LNCAP (cell line): ENCODE results near the gene FUT6.

ENCODE experiments used
- TF ChIP-seq, protein P1 (sequence below): fragments of 450-650 bp; IDR thresholded peaks from 2 replicates; pipeline ENCODE4 v1.5.1; 2017; ENCODE audit warnings: mild to moderate bottlenecking

Gene FUT6

DNA sequence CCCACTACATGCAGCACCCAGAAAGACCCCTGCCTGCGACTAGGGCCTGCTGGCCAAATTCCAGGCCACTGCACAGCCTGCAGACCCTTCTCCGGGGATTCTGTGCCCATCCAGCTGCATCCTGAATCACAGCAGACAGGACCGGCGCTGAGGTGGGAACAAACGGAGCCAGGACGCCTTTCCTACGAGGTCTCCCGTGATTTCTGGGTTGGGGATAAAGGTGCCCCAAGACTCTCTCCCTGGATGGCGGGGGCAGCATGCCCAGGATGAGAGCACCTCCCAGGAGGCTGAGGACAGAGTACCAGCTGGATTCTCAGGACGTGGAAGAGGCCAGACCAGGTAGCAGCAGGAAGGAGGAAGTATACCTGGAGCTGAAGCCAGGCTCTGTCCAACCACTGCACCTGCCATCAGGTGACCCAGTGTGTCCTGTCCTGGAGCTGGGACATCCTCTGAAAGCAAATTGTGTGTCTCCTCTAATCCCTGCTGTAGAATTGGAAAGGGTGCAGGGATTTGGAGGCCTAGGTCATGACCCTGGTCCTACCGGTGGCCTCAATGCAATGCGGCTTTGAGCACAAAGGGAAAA lies 34.2 kb upstream of the FUT6 start:
- TF ChIP-seq, protein P1, sequence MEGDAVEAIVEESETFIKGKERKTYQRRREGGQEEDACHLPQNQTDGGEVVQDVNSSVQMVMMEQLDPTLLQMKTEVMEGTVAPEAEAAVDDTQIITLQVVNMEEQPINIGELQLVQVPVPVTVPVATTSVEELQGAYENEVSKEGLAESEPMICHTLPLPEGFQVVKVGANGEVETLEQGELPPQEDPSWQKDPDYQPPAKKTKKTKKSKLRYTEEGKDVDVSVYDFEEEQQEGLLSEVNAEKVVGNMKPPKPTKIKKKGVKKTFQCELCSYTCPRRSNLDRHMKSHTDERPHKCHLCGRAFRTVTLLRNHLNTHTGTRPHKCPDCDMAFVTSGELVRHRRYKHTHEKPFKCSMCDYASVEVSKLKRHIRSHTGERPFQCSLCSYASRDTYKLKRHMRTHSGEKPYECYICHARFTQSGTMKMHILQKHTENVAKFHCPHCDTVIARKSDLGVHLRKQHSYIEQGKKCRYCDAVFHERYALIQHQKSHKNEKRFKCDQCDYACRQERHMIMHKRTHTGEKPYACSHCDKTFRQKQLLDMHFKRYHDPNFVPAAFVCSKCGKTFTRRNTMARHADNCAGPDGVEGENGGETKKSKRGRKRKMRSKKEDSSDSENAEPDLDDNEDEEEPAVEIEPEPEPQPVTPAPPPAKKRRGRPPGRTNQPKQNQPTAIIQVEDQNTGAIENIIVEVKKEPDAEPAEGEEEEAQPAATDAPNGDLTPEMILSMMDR, result no peak

DNA sequence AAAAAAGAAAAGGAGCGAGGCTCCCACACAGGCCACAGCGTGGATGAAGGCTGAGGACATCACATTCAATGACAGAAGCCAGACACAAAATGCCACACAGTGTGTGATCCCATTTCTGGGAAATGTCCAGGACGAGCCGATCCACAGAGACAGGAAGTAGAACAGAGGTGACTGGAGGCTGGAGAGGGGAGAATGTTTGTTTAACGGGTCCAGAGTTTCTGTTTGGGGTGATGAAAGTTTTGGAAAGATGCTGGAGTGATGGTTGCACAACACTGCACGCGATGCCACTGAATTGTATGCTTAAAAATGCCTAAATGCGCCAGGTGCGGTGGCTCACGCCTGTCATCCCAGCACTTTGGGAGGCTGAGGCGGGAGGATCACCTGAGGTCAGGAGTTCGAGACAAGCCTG lies 31.5 kb upstream of the FUT6 start:
- TF ChIP-seq, protein P1, result no peak

DNA sequence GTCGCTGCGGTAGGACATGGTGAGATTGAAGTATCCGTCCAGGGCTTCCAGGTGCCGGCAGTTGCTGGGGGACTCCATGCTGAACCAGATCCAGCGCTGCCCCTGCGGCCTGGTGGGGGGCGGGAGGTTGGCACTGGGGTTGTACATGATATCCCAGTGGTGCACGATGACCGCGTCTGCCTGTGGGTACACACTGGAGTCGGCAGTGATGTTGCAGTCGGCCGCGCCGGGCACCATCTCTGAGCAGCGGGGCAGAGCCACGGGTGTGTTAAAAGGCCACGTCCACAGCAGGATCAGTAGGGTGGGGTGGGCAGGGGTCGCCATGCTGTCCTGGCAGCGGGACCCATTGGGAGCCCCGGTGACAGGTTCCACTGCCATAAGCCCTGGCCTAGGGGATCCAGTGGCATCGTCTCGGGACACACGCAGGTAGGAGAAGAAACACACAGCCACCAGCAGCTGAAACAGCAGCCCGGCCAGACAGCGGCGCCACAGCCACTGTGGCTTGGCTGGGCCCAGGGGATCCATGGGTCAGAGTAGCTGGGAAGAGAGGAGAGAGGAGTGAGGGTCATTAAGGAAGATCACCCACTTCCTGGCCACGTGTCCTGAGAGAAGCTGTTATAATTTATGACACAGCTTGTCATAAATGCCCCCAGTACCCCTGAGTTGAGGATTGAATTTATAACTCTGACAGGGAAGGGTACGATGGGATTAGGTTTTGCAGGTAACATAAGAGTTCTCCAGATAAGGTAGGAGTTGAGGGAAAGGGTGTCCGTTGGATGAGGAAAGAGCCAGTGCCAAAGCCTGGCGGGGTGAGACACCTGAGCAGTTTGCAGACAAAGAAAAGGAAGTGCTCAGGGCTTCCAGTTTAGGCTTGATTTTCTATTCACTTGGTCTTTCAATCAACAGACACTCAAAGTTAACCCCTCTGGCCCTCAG lies 28.0 kb upstream of the FUT6 start:
- TF ChIP-seq, protein P1, result no peak

DNA sequence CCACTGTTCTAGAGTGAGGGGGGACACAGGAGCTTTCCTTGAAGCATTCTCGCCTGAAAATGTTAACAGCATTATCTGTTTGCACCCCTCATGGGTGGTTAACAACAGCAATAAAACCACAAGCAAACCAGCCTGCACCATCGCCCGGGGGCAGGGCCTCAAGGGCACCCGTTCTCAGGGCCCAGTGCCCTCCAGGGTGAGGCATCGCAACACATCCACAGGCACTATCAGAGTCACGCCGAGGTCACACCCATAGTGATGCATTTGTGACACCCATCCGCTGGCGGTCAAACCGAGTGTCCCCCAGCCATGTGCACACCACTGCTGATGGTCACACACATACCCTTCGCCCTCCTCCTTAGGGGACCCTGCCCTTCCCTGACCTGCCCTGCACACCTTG lies 26.3 kb upstream of the FUT6 start:
- TF ChIP-seq, protein P1, result no peak

DNA sequence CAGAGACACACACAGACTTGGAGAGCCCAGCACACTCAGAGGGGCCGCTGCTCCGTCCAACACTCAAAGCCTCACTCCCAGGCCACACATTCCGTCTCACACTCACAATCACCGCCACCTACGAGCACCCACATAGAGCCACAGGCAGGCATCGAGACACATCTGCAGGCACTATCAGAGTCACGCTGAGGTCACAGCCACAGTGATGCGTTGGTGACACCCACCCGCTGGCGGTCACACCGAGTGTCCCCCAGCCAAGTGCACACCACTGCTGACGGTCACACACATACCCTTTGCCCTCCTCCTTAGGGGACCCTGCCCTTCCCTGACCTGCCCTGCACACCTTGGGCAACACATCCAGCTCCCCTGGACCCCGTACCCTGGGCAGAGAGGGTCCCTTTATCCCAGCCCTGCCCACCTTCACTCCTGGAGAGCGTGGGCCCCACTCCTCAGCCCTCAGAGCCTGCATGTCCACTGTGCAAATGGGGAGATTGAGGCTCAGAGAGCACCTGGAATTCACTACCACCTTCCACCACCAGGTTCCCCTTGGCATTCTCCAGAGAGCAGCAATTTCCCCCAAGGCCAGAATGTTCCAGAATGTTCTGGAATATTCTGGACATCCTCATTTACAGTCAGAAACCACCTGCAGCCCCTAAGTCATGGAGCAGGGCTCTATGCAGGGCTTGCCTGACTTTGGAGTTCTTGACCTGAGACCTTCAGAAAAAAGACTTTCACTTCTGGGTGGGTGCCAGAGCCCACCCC lies 25.4 kb upstream of the FUT6 start:
- TF ChIP-seq, protein P1, result no peak

DNA sequence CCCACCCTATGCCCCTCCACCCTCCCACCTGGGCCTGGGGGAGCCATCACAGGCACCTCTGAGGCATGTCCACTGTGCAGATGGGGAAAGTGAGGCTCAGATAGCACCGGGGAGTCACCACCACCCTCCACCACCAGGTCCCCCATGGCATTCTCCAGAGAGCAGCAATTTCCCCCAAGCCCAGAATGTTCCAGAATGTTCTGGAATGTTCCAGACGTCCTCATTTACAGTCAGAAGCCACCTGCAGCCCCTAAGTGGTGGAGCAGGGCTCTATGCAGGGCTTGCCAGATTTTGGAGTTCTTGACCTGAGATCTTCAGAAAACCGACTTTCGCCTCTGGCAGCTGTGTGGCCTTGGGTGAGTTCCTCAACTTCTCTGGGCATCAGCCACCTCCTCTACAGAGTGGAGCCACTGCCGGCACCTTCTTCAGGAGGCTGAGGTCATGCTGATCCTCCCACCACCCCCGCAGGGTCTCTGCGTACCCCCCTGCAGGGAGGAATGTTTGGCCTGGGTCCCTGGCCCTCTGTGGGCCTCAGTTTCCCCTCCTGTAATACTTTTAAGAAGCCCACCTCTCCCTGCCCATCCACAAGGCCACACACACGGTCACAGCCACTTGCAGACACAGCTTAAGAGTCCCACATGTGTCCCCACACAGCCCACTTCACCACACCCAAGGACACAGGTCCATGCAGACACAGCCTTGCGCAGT lies 24.7 kb upstream of the FUT6 start:
- TF ChIP-seq, protein P1, result no peak
